Measurements from ENCODE around the gene ZDHHC3. TPM values are rescaled to one million over a fixed set of nuclear protein-coding genes. Genes with fewer than 3 reads are reported as not detected.

Gene ZDHHC3
- total RNA-seq, 2 donors from 2014 or later: 63.7 to 69.7 TPM

- 58 to 64% methylated on average over 2 to 4 of the region's 4 CpGs for WGBS, 2 experiments (ENCODE audit: insufficient coverage in 1 of 2, insufficient read length in 1 of 2)
- Histone ChIP-seq H3K9ac (ENCODE audit: extremely low read depth, low read length, poor library complexity, severe bottlenecking) (no peak overlapping the region), H3K27me3 (ENCODE audit: control insufficient read depth, insufficient read depth, low read length, poor library complexity, severe bottlenecking) (no peaks in the 10 kb centered on the region), H3K4me1 (ENCODE audit: control insufficient read depth, insufficient read depth, low read length) (no peaks in the 10 kb centered on the region), H3K36me3 (ENCODE audit: control insufficient read depth, insufficient read depth, low read length) (no peaks in the 10 kb centered on the region), H3K9me3 (ENCODE audit: control insufficient read depth, low read length) (no peaks in the 10 kb centered on the region), H3K27ac (ENCODE audit: low read depth, low read length) (no peak overlapping the region), H3K4me3 (ENCODE audit: low read length) (no peak overlapping the region)
- TF ChIP-seq CTCF (conservative IDR thresholded peaks at IDR 0.05): no peak
- Mint-ChIP-seq H3K9me3 (peaks cover 3% of the 10 kb centered on the region), H3K4me1 (no peaks in the 10 kb centered on the region), H3K27me3 (ENCODE audit: insufficient read depth) (no peaks in the 10 kb centered on the region), H3K27ac (no peak overlapping the region), H3K36me3 (ENCODE audit: low read depth) (no peaks in the 10 kb centered on the region), H3K4me3 (no peak overlapping the region)
- DNase-seq: peak; percentile 55
Measured at GRCh38 chr3:44883999-44884431, 92.0 kb downstream of the ZDHHC3 start.

GRCh38 chr3:44883213-44883955 lies 92.6 kb downstream of the ZDHHC3 start:
- no peaks in the 10 kb centered on the region for H3K27me3 Mint-ChIP-seq (ENCODE audit: insufficient read depth)
- Histone ChIP-seq H3K27ac (ENCODE audit: low read depth, low read length) (no peak overlapping the region), H3K9me3 (ENCODE audit: control insufficient read depth, low read length) (no peaks in the 10 kb centered on the region), H3K4me1 (ENCODE audit: control insufficient read depth, insufficient read depth, low read length) (no peaks in the 10 kb centered on the region), H3K4me3 (ENCODE audit: low read length) (no peak overlapping the region), H3K27me3 (ENCODE audit: control insufficient read depth, insufficient read depth, low read length, poor library complexity, severe bottlenecking) (no peaks in the 10 kb centered on the region), H3K9ac (ENCODE audit: extremely low read depth, low read length, poor library complexity, severe bottlenecking) (no peak overlapping the region), H3K36me3 (ENCODE audit: control insufficient read depth, insufficient read depth, low read length) (no peaks in the 10 kb centered on the region)
- no peak overlapping the region for H3K27ac Mint-ChIP-seq
- 90 to 94% methylated on average over 3 to 5 of the region's 5 CpGs for WGBS, 2 experiments (ENCODE audit: insufficient coverage in 1 of 2, insufficient read length in 1 of 2)
- no peaks in the 10 kb centered on the region for H3K36me3 Mint-ChIP-seq (ENCODE audit: low read depth)
- peaks cover 3% of the 10 kb centered on the region for H3K9me3 Mint-ChIP-seq
- peak; percentile 41 for TF ChIP-seq CTCF (conservative IDR thresholded peaks at IDR 0.05)
- H3K4me3 Mint-ChIP-seq: no peak overlapping the region
- no peaks in the 10 kb centered on the region for H3K4me1 Mint-ChIP-seq
- peak; percentile 38 for DNase-seq

GRCh38 chr3:44880284-44880683 lies 95.7 kb downstream of the ZDHHC3 start:
- 88 to 90% methylated on average over 2 of the region's 2 CpGs for WGBS, 2 experiments (ENCODE audit: insufficient coverage in 1 of 2, insufficient read length in 1 of 2)

More at GRCh38 chr3:44880284-44880683, 95.7 kb downstream of the ZDHHC3 start:
- no peak overlapping the region for H3K27ac ChIP-seq (ENCODE audit: low read depth, low read length)
- H3K9me3 Mint-ChIP-seq: peaks cover 3% of the 10 kb centered on the region
- H3K4me1 ChIP-seq (ENCODE audit: control insufficient read depth, insufficient read depth, low read length): no peaks in the 10 kb centered on the region
- no peak overlapping the region for H3K27ac Mint-ChIP-seq
- H3K4me3 Mint-ChIP-seq: no peak overlapping the region
- no peak overlapping the region for H3K4me3 ChIP-seq (ENCODE audit: low read length)
- no peak for TF ChIP-seq CTCF (conservative IDR thresholded peaks at IDR 0.05)
- no peak overlapping the region for H3K9ac ChIP-seq (ENCODE audit: extremely low read depth, low read length, poor library complexity, severe bottlenecking)
- H3K36me3 Mint-ChIP-seq (ENCODE audit: low read depth): no peaks in the 10 kb centered on the region
- H3K27me3 ChIP-seq (ENCODE audit: control insufficient read depth, insufficient read depth, low read length, poor library complexity, severe bottlenecking): no peaks in the 10 kb centered on the region
- no peaks in the 10 kb centered on the region for H3K9me3 ChIP-seq (ENCODE audit: control insufficient read depth, low read length)
- no peak for DNase-seq
- H3K27me3 Mint-ChIP-seq (ENCODE audit: insufficient read depth): no peaks in the 10 kb centered on the region
- no peaks in the 10 kb centered on the region for H3K4me1 Mint-ChIP-seq
- H3K36me3 ChIP-seq (ENCODE audit: control insufficient read depth, insufficient read depth, low read length): no peaks in the 10 kb centered on the region

All from endodermal cell (in vitro differentiated cells).